Stomach smooth muscle (tissue), 2 donors: ENCODE measurements around the gene EXOC2.

ENCODE experiments used
- H3K27ac ChIP-seq: one replicate; pipeline ENCODE4 v1.7.0; 2013; ENCODE audit warnings: mild to moderate bottlenecking, low read length, inconsistent platforms
- H3K27me3 ChIP-seq, 2 donors: one replicate each; pipeline ENCODE4 v1.7.0; 2013; ENCODE audit warnings: low read length in 2 of 2; ENCODE audit not compliant: insufficient read depth in 2 of 2, control insufficient read depth in 1 of 2
- H3K36me3 ChIP-seq, 2 donors: one replicate each; pipeline ENCODE4 v1.7.0; 2013; ENCODE audit warnings: low read length in 2 of 2; ENCODE audit not compliant: control insufficient read depth in 2 of 2, insufficient read depth in 2 of 2
- H3K4me1 ChIP-seq: one replicate; pipeline ENCODE4 v1.7.0; 2013; ENCODE audit warnings: low read length; ENCODE audit not compliant: control insufficient read depth, insufficient read depth
- H3K4me3 ChIP-seq, 2 donors: one replicate each; pipeline ENCODE4 v1.7.0; 2013; ENCODE audit warnings: low read length in 2 of 2
- H3K9ac ChIP-seq, 2 donors: one replicate each; pipeline ENCODE4 v1.7.0; 2013; ENCODE audit warnings: low read length in 2 of 2, mild to moderate bottlenecking in 1 of 2
- H3K9me3 ChIP-seq, 2 donors: one replicate each; pipeline ENCODE4 v1.7.0; 2013; ENCODE audit warnings: low read length in 2 of 2; ENCODE audit not compliant: control insufficient read depth in 2 of 2
- donor health status: healthy.
- donor health status: Pancreatic carcinoma.

The EXOC2 gene

DNA sequence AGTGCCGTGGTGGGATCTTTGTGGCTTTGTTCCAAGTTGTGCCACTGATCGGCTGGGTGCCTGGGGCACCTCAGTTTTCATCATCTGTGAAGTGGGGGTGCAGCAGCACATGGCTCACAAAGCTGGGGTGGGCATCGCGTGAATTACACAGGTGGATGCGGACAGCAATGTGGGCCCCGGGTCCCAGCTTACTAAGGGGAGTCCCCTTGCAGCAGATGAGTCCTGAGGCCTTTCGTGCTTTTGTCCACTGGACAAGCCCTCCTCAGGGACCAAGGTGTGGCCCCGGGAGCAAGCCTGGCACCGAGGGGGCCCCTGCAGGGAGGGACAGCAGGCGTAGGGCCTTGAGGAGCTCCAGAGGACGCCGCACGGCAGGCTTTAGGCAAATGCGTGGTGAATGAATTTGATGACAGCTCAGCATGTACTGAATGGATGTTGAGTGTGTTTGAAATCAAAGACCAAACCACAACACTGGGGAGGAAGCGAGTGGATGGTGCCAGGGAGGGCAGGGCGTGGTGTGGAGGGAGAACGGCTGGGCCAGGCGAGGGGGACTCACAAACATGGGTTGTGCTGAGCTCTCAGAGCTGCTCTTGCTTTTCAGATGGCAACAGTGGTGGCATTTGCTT, 248.2 kb downstream of the EXOC2 start:
- Histone ChIP-seq H3K9me3 (no peaks in the 10 kb centered on the region), H3K9ac (no peak overlapping the region), H3K27me3 (peaks cover 3 to 5% of the 10 kb centered on the region in 2 donors), H3K27ac (no peak overlapping the region), H3K4me1 (no peaks in the 10 kb centered on the region), H3K36me3 (no peaks in the 10 kb centered on the region), H3K4me3 (no peak overlapping the region)

DNA sequence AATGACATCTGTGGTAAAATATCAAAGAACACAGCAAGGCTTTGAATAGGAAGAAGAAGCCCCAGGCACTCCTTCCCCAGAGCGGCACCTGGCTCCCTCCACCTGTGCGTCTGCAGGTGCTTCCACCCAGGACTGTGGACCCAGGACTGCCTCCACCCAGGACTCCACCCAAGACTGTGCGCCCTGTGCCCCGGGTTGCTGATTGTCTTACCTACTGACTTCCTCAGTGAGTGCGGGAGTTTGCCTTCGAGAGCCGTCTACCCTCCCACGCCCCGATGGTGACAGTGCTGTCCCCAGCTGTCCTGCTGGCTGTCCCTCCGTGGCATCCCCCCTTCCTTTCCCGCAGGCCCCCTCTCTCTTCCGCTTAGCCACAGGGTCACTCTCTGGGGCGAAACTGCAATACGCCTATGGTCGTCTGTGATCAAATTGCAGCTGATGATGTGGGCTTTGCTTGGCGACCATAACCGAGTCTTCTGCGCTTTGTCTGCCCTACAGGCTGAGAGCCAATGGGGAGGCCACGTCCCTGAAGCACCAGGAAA, 249.2 kb downstream of the EXOC2 start:
- Histone ChIP-seq H3K36me3 (no peaks in the 10 kb centered on the region), H3K9me3 (no peaks in the 10 kb centered on the region), H3K4me3 (no peak overlapping the region), H3K27ac (no peak overlapping the region), H3K9ac (no peak overlapping the region), H3K27me3 (peaks cover 3 to 5% of the 10 kb centered on the region in 2 donors), H3K4me1 (no peaks in the 10 kb centered on the region)

DNA sequence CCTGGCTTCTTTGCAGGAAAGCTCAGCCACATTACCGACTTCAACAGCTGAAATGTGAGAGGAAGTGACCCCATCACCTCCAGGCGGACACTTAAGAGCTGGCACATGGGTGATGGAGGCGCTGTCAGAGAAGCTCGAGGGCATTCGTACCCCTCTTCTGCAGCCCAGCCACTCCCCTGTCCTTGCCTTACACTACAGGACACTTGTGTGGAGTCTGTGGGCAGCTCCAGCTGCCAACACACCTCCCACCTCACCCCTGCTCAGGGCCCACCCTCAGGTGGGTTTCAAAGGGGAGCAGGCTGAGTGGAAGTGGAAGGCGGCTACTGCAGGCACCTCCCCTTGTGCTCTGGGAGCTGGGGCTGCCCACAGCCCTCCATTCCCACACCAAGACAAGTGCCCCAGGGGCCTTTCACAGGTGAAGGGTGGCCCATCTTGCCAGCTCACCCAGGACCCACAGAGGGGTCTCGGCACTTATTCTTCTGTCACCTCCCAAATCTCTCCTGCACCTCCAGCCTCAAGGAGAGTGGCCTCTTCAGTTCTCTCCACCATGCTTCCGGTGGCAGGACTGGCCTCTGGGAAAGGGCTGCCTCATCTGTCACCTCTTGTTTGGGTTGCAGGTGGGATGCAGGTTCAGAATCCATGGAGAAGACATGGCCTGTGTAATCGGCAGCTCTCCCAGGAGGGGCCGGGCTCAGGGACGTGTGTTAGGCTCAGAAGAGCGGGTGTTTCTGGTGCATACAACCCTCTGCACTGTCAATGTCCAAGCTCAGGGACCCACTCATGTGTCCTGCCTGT, 251.6 kb downstream of the EXOC2 start:
- no peaks in the 10 kb centered on the region for H3K9me3 ChIP-seq
- no peaks in the 10 kb centered on the region for H3K36me3 ChIP-seq
- H3K27ac ChIP-seq, result no peak overlapping the region
- H3K27me3 ChIP-seq, result peaks cover 3% of the 10 kb centered on the region in 2 donors
- H3K4me3 ChIP-seq, result no peak overlapping the region
- no peak overlapping the region for H3K9ac ChIP-seq
- no peaks in the 10 kb centered on the region for H3K4me1 ChIP-seq

DNA sequence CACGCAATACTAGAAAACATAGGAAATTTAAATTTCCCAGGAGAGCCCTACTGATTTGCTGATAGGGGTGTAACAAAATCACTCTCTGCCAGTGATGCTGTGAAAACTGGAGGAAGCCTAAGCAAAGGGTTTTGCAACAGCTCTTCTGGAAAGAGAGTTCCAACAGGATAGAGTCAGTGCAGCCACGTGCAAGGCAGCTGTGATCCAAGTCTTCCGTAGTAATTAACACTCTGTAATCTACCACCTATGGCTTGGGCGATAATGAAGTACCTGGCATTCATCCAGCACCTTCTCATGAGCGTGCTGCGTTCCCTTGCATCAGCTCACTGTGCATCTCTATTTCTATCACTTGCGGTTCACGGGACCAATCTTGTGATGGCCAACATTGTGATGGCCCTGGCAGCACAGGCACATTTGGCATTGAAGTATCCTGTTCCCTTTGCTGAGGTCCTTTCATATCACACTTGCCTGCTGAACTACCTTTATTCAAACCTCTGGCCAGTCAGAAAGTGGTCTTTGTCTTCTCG, 253.2 kb downstream of the EXOC2 start:
- Histone ChIP-seq H3K36me3 (no peaks in the 10 kb centered on the region), H3K27me3 (peaks cover 0 to 3% of the 10 kb centered on the region in 2 donors), H3K4me3 (no peak overlapping the region)

DNA sequence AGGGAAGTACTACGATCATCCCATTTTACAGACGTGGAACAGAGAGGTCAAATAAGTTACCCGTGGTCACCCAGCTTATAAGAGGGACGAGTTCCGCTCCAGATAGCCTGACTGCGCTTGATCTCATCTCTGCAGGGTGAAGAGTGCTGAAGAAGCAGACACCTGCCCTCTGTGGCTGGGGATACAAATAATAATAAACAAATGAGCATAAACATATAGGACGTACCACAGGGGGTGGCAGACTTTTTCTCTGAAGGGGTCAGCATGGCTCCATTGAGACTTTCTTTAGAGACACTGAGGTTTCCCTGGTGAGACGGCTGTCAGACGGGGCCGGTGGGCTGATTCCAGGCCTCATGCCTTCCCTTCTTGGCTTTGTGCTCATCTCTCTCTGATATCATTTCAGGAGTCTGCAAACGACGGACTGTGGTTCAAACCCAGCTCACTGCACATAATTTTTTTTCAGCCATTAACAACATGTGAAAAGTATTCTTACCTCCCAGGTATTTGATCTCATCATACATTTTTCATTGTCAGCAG, 254.2 kb downstream of the EXOC2 start:
- Histone ChIP-seq H3K9me3 (no peaks in the 10 kb centered on the region), H3K36me3 (no peaks in the 10 kb centered on the region), H3K27ac (no peak overlapping the region), H3K4me3 (no peak overlapping the region), H3K27me3 (peaks cover 0 to 2% of the 10 kb centered on the region in 2 donors), H3K4me1 (no peaks in the 10 kb centered on the region), H3K9ac (no peak overlapping the region)

More for the DNA sequence above, 253.2 kb downstream of the EXOC2 start:
- Histone ChIP-seq H3K4me1 (no peaks in the 10 kb centered on the region), H3K27ac (no peak overlapping the region), H3K9me3 (no peaks in the 10 kb centered on the region), H3K9ac (no peak overlapping the region)

DNA sequence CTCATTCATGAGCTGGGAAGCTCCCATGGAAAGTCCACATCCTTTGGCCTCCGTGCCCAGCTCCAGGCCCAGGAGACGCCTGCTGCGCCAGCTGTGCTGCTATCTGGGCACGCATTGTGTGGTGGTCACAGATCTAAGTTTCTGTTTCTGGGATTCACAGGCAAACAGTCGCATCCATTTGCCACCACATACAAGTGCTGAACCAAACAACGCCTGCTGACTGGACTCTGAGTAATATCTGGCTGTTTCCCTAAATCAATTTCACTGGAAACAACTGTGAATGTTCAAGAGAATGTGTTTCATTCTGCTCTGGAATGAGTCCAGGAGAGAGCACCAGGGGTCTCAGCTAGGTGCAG, 255.9 kb downstream of the EXOC2 start:
- Histone ChIP-seq H3K36me3 (no peaks in the 10 kb centered on the region), H3K27me3 (no peaks in the 10 kb centered on the region), H3K4me3 (no peak overlapping the region), H3K9me3 (no peaks in the 10 kb centered on the region), H3K9ac (no peak overlapping the region), H3K4me1 (no peaks in the 10 kb centered on the region), H3K27ac (no peak overlapping the region)

DNA sequence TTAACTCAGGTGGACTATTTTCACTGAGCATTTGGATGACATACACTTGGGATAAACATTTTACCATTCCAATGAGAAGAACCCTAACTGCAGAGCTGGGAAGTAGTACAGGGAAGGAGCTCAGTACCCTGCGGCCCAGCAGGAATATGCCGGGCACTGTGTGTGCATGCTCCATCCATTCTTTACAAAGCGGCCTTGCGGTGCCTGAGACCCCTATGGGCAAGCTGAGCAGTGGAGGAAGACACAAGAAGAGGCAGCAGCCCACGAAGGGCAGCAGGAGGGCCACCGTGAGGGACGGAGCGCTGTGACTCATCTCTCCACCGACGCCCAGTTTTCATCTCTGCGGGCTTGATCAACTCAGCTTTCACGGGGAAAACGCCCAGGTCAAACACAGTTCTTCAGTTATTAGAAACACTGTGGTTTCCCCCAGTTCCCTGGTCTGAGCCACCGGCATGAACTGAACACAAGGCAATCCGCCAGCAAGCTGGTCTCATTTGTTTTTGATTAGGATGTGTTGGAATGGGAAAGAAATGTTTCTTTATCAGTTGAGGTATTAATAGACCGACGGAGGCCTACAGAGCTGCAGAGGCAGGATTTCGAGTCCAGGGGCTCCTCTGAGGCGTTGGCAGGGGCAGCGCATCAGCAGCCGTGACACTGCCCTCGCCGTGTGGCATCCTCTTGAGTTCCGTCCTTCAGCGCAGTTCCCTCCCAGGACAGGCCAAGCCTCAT, 256.5 kb downstream of the EXOC2 start:
- Histone ChIP-seq H3K9ac (no peak overlapping the region), H3K27me3 (no peaks in the 10 kb centered on the region), H3K36me3 (no peaks in the 10 kb centered on the region), H3K9me3 (no peaks in the 10 kb centered on the region), H3K4me3 (no peak overlapping the region), H3K27ac (no peak overlapping the region), H3K4me1 (no peaks in the 10 kb centered on the region)

DNA sequence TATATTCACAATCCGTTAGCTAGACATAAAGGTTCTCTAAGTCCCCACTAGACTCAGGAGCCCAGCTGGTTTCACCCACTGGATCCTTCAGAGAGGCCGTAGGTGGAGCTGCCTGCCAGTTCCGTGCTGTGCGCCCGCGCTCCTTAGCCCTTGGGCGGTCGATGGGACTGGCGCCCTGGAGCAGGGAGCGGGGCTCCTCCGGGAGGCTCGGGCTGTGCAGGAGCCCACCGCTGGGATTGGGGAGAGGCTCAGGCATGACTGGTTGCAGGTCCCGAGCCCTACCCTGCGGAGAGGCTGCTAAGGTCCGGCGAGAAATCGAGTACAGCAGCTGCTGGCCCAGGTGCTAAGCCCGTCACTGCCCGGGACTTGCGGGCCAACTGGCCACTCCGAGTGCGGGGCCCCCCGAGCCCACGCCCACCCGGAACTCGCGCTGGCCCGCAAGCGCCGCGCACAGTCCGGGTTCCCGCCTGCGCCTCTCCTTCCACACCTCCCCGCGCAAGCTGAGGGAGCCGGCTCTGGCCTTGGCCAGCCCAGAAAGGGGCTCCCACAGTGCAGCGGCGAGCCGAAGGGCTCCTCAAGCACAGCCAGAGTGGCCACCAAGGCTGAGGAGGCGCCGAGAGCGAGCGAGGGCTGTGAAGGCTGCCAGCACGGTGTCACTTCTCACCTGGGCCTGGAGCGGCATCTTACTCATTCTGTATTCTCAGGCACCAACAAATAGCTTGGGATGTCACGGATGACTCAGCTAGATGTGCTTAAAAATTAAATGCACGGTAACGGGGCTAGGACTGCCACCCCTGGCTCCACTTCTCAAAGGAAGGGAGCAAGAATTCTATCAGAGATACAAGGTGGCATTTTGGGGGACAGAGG, 257.3 kb downstream of the EXOC2 start:
- no peaks in the 10 kb centered on the region for H3K27me3 ChIP-seq
- H3K9me3 ChIP-seq, result no peaks in the 10 kb centered on the region
- no peak overlapping the region for H3K9ac ChIP-seq
- no peaks in the 10 kb centered on the region for H3K36me3 ChIP-seq
- no peaks in the 10 kb centered on the region for H3K4me1 ChIP-seq
- H3K27ac ChIP-seq, result no peak overlapping the region
- no peak overlapping the region for H3K4me3 ChIP-seq
